WTC11 (cell line): ENCODE data around the gene LTBP3. TPM values are rescaled to one million over a fixed set of nuclear protein-coding genes. Genes with fewer than 3 reads are reported as not detected.

Source experiments
- ATAC-seq: fragments of 200-7000 bp; cut with Tn5 transposase; 2 replicates; pipeline ENCODE4 v1.10.0; 2021; ENCODE audit warnings: mild to moderate bottlenecking, moderate library complexity
- CTCF ChIA-PET: fragments of 300-600 bp; sonication (Branson Sonifier 250); formaldehyde crosslinking; loops from one replicate; lab custom pipeline; 2021; ENCODE audit warnings: antibody characterized with exemption; lab: Charles Lee
- POLR2A ChIA-PET: fragments of 350-600 bp; sonication (Branson Sonifier 250); formaldehyde crosslinking; loops from one replicate; lab custom pipeline; 2021; ENCODE audit warnings: antibody characterized with exemption; lab: Charles Lee
- DNase-seq: peaks from one replicate; pipeline ENCODE4 v3.0.0; 2021; ENCODE audit warnings: low spot score
- H3K27ac Mint-ChIP-seq: 2 replicates; pipeline ENCODE4 v1.8.0; 2021; ENCODE audit warnings: mixed read lengths
- H3K27me3 Mint-ChIP-seq: 2 replicates; pipeline ENCODE4 v1.8.0; 2021; ENCODE audit warnings: low read depth, mild to moderate bottlenecking, moderate library complexity, mixed read lengths
- H3K36me3 Mint-ChIP-seq: 2 replicates; pipeline ENCODE4 v1.8.0; 2021; ENCODE audit warnings: mixed read lengths
- H3K4me1 Mint-ChIP-seq: 2 replicates; pipeline ENCODE4 v1.8.0; 2022; ENCODE audit warnings: mixed read lengths
- H3K4me3 Mint-ChIP-seq: 2 replicates; pipeline ENCODE4 v1.8.0; 2021; ENCODE audit warnings: mild to moderate bottlenecking, moderate library complexity, mixed read lengths
- H3K9me3 Mint-ChIP-seq: 2 replicates; pipeline ENCODE4 v1.8.0; 2021; ENCODE audit warnings: mixed read lengths
- AFF4 ChIP-seq: sonication (generic); formaldehyde crosslinking; IDR thresholded peaks from 2 replicates; pipeline ENCODE4 v1.8.1; 2023; ENCODE audit warnings: mild to moderate bottlenecking, missing genetic modification reagents, borderline replicate concordance
- CBFB ChIP-seq: sonication (generic); formaldehyde crosslinking; IDR thresholded peaks from 2 replicates; pipeline ENCODE4 v1.8.1; 2022; ENCODE audit warnings: mild to moderate bottlenecking, low read depth, missing genetic modification reagents
- CDX4 ChIP-seq: fragments of 250-450 bp; sonication (Bioruptor Pico); IDR thresholded peaks from 2 replicates; pipeline ENCODE4 v1.9.0; 2021; ENCODE audit warnings: moderate library complexity, mild to moderate bottlenecking, inconsistent platforms, borderline replicate concordance
- E2F1 ChIP-seq: sonication (generic); formaldehyde crosslinking; IDR thresholded peaks from 2 replicates; pipeline ENCODE4 v1.8.0; 2022; ENCODE audit warnings: mild to moderate bottlenecking, missing genetic modification reagents
- E2F4 ChIP-seq: sonication (generic); formaldehyde crosslinking; IDR thresholded peaks from 2 replicates; pipeline ENCODE4 v1.8.1; 2022; ENCODE audit warnings: low read depth, mild to moderate bottlenecking, moderate library complexity, missing genetic modification reagents, borderline replicate concordance
- FOXJ3 ChIP-seq: sonication (generic); formaldehyde crosslinking; IDR thresholded peaks from 2 replicates; pipeline ENCODE4 v1.9.0; 2021; ENCODE audit warnings: missing genetic modification reagents, mild to moderate bottlenecking, borderline replicate concordance
- GRHL2 ChIP-seq: fragments of 250-450 bp; sonication (Bioruptor Pico); IDR thresholded peaks from 2 replicates; pipeline ENCODE4 v1.8.0; 2022; ENCODE audit warnings: mild to moderate bottlenecking, moderate library complexity; ENCODE audit not compliant: insufficient replicate concordance, severe bottlenecking
- KAT7 ChIP-seq: sonication (generic); formaldehyde crosslinking; IDR thresholded peaks from 2 replicates; pipeline ENCODE4 v1.8.1; 2023; ENCODE audit warnings: missing genetic modification reagents, mild to moderate bottlenecking, borderline replicate concordance
- PRDM15 ChIP-seq: sonication (generic); formaldehyde crosslinking; IDR thresholded peaks from 2 replicates; pipeline ENCODE4 v1.8.0; 2022; ENCODE audit warnings: missing genetic modification reagents
- PRRX2 ChIP-seq: fragments of 250-450 bp; sonication (Bioruptor Pico); IDR thresholded peaks from 2 replicates; pipeline ENCODE4 v1.8.0; 2021; ENCODE audit warnings: mild to moderate bottlenecking
- SOX15 ChIP-seq: fragments of 250-450 bp; sonication (Bioruptor Pico); IDR thresholded peaks from 2 replicates; pipeline ENCODE4 v1.9.0; 2021; ENCODE audit warnings: mild to moderate bottlenecking
- SP1 ChIP-seq: sonication (generic); formaldehyde crosslinking; conservative IDR thresholded peaks from 2 replicates; pipeline ENCODE4 v1.8.1; 2022; ENCODE audit warnings: missing genetic modification reagents
- TCF7 ChIP-seq: sonication (generic); formaldehyde crosslinking; IDR thresholded peaks from 2 replicates; pipeline ENCODE4 v1.8.0; 2022; ENCODE audit warnings: mild to moderate bottlenecking, low read depth, missing genetic modification reagents, moderate library complexity
- TEAD4 ChIP-seq: sonication (generic); formaldehyde crosslinking; IDR thresholded peaks from 2 replicates; pipeline ENCODE4 v1.8.0; 2022; ENCODE audit warnings: mild to moderate bottlenecking, missing genetic modification reagents
- ZBTB43 ChIP-seq: sonication (generic); formaldehyde crosslinking; IDR thresholded peaks from 2 replicates; pipeline ENCODE4 v1.8.1; 2023; ENCODE audit warnings: mild to moderate bottlenecking, missing genetic modification reagents
- ZNF121 ChIP-seq: sonication (generic); formaldehyde crosslinking; IDR thresholded peaks from 2 replicates; pipeline ENCODE4 v1.8.0; 2023; ENCODE audit warnings: missing genetic modification reagents
- ZNF317 ChIP-seq: sonication (generic); formaldehyde crosslinking; IDR thresholded peaks from 2 replicates; pipeline ENCODE4 v1.8.1; 2023; ENCODE audit warnings: low read depth, mild to moderate bottlenecking, moderate library complexity, missing genetic modification reagents, borderline replicate concordance
- ZNF512 ChIP-seq: sonication (generic); formaldehyde crosslinking; IDR thresholded peaks from 2 replicates; pipeline ENCODE4 v1.8.1; 2022; ENCODE audit warnings: missing genetic modification reagents, borderline replicate concordance
- total RNA-seq: library from RNA; stranded (reverse); gene quantifications from 3 replicates; pipeline ENCODE4 v1.2.3, GENCODE V29; 2021

Gene LTBP3
- total RNA-seq, 1 experiment from 2014 or later = 20.7 TPM

GRCh38 chr11:65574109-65574810 is 16.1 kb upstream of the LTBP3 start (continued):
- TF ChIP-seq PRDM15 (0 out of 2 replicates have a peak, but pooled peaks have one; percentile 21), SP1 (peak; percentile 50; the same call in 1 of the 2 replicates), ZBTB43 (no peak), CDX4 (CRISPR knock-in tag) (no peak), AFF4 (no peak), KAT7 (CRISPR knock-in tag) (peak; percentile 76; the same call in 1 of the 2 replicates), TEAD4 (no peak), TCF7 (CRISPR knock-in tag) (no peak), ZNF121 (CRISPR knock-in tag) (no peak), FOXJ3 (CRISPR knock-in tag) (no peak), SOX15 (CRISPR knock-in tag) (no peak)

GRCh38 chr11:65573391-65574079 is 15.4 kb upstream of the LTBP3 start:
- H3K27me3 Mint-ChIP-seq = peaks cover 36% of the 10 kb centered on the region
- peak overlapping the region; percentile 65 for H3K4me3 Mint-ChIP-seq
- ChIA-PET POLR2A (interaction anchor here (1.5 to 2.1 kb wide), 3 partner anchors 13 to 73 kb away, joined by 3 to 6 read pairs (median 4); partner anchors contain the start of gene SIPA1), CTCF (interaction anchor here (0.5 to 6.1 kb wide), 16 partner anchors 8 to 1279 kb away, joined by 3 to 270 read pairs (median 4); partner anchors contain the start of genes KCNK7, LTBP3, MUS81 and SCYL1)
- TF ChIP-seq ZNF121 (CRISPR knock-in tag) = no peak
- TF ChIP-seq E2F4 (CRISPR knock-in tag) = no peak
- TF ChIP-seq ZNF317 (CRISPR knock-in tag) = no peak
- no peak for TF ChIP-seq CBFB (CRISPR knock-in tag)
- TF ChIP-seq E2F1 (CRISPR knock-in tag) = no peak
- TF ChIP-seq GRHL2 = no peak
- TF ChIP-seq ZNF512 = no peak
- no peak for TF ChIP-seq PRRX2
- H3K4me1 Mint-ChIP-seq = peaks cover 46% of the 10 kb centered on the region
- H3K36me3 Mint-ChIP-seq = no peaks in the 10 kb centered on the region
- no peaks in the 10 kb centered on the region for H3K9me3 Mint-ChIP-seq
- no peak for DNase-seq
- no peak overlapping the region for H3K27ac Mint-ChIP-seq
- no peak for ATAC-seq
